DND-41 (cell line): ENCODE data around the gene RAB35.

ENCODE experiments used
- EZH2 ChIP-seq: IDR thresholded peaks from 3 replicates; pipeline ENCODE4 v1.6.1; 2012; ENCODE audit warnings: borderline replicate concordance, low read depth, mild to moderate bottlenecking, moderate library complexity, low read length, inconsistent platforms; ENCODE audit not compliant: severe bottlenecking
- TF ChIP-seq, protein P1 (sequence below): IDR thresholded peaks from 2 replicates; pipeline ENCODE4 v1.5.1; 2012; ENCODE audit warnings: borderline replicate concordance, low read length, moderate library complexity, mild to moderate bottlenecking; ENCODE audit not compliant: poor library complexity, severe bottlenecking; ENCODE audit errors: extremely low read depth

DNA sequence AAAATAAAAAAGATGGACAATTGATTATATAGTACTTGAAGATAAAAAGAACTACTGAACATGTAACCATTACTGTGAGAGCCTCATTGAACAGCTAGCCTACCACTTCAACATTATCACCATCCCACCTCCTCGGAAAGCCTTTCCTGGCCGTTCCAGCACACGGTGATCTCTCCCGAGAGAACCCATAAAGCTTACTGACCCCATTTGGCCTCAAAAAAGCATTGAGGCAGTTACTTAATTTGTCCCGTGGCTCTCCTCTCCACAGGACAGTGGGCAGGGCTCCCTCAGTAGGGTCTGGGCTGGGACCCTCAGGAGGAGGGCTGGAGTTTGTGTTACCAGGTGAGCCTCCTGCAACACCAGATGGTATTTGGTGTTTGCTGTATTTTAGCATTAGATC, 55.8 kb downstream of the RAB35 start:
- TF ChIP-seq, protein P1, sequence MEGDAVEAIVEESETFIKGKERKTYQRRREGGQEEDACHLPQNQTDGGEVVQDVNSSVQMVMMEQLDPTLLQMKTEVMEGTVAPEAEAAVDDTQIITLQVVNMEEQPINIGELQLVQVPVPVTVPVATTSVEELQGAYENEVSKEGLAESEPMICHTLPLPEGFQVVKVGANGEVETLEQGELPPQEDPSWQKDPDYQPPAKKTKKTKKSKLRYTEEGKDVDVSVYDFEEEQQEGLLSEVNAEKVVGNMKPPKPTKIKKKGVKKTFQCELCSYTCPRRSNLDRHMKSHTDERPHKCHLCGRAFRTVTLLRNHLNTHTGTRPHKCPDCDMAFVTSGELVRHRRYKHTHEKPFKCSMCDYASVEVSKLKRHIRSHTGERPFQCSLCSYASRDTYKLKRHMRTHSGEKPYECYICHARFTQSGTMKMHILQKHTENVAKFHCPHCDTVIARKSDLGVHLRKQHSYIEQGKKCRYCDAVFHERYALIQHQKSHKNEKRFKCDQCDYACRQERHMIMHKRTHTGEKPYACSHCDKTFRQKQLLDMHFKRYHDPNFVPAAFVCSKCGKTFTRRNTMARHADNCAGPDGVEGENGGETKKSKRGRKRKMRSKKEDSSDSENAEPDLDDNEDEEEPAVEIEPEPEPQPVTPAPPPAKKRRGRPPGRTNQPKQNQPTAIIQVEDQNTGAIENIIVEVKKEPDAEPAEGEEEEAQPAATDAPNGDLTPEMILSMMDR, result no peak
- TF ChIP-seq EZH2, result no peak
